Transverse colon (tissue), 4 donors: ENCODE data around the gene MTFP1. TPM values are rescaled to one million over a fixed set of nuclear protein-coding genes. Genes with fewer than 3 reads are reported as not detected.

Experiments used
- DNase-seq: peaks from one replicate; pipeline ENCODE4 v3.0.0-alpha.2; 2019
- H3K27ac ChIP-seq, 4 donors: fragments of 200-600 bp; sonication (generic); 2 replicates each; pipeline ENCODE4 v1.5.1; 2016 to 2018; ENCODE audit warnings: inconsistent platforms in 4 of 4
- H3K27me3 ChIP-seq: fragments of 200-600 bp; sonication (generic); 2 replicates; pipeline ENCODE4 v1.5.1; 2017; ENCODE audit warnings: inconsistent platforms
- H3K36me3 ChIP-seq, 4 donors: fragments of 200-600 bp; sonication (generic); 2 replicates each; pipeline ENCODE4 v1.5.1; 2017 to 2019; ENCODE audit warnings: inconsistent platforms in 4 of 4
- H3K4me1 ChIP-seq, 4 donors: fragments of 200-600 bp; sonication (generic); 2 replicates each; pipeline ENCODE4 v1.5.1; 2017 to 2020; ENCODE audit warnings: inconsistent platforms in 4 of 4
- H3K4me3 ChIP-seq, 4 donors: fragments of 200-600 bp; sonication (generic); 1 replicate in 1 of 4; 2 replicates in 3 of 4; pipeline versions ENCODE4 v1.5.1 to v1.6.1; 2017 to 2019; ENCODE audit warnings: inconsistent platforms in 4 of 4
- H3K9me3 ChIP-seq, 2 donors: fragments of 200-600 bp; sonication (generic); 2 replicates each; pipeline ENCODE4 v1.5.1; 2017 to 2019; ENCODE audit warnings: inconsistent platforms in 2 of 2
- EP300 ChIP-seq: sonication (generic); formaldehyde crosslinking; IDR thresholded peaks from one replicate; pipeline ENCODE4 v1.6.1; 2017; ENCODE audit warnings: antibody characterized with exemption, low read depth
- POLR2A ChIP-seq: fragments of 450-650 bp; IDR thresholded peaks from one replicate; pipeline ENCODE4 v1.6.1; 2016; ENCODE audit warnings: antibody characterized with exemption, mild to moderate bottlenecking, moderate library complexity
- POLR2AphosphoS5 ChIP-seq, 3 donors: sonication (generic); formaldehyde crosslinking; IDR thresholded peaks; one replicate each; pipeline ENCODE4 v1.6.1; 2016; ENCODE audit warnings: antibody characterized with exemption in 3 of 3
- WGBS, 2 donors: methylation state at CpG; one replicate each; pipeline ENCODE4 v1.1.5; 2018; ENCODE audit warnings: low coverage in 1 of 2; 5-methylcytosine and 5-hydroxymethylcytosine counted together
- in situ Hi-C, 4 donors: fragments of 200-750 bp; cut with MboI; loops; one replicate each; pipeline versions ENCODE4 v1.15.0 to v1.15.1; 2017; ENCODE audit warnings: low sequenced_read_pairs in 3 of 4, low pct_ligation_motif_present in 1 of 4, low pct_unique_long_range_greater_than_20kb in 1 of 4
- intact Hi-C: fragments of 100-400 bp; cut with DNase I; formaldehyde crosslinking; loops from one replicate; pipeline ENCODE4 v1.15.1; 2023; ENCODE audit warnings: low total_unique reads
- total RNA-seq, 4 donors: library from RNA; depleted of rRNA; stranded (reverse); fragments of >200 nt; gene quantifications; one replicate each; pipeline ENCODE4 v1.1.0, GENCODE V29; 2016
- TF ChIP-seq, protein P1 (sequence below), 5 experiments: fragments of 200-600 bp in 3 of 5; fragments of 450-650 bp in 2 of 5; sonication (generic) in 3 of 5; IDR thresholded peaks; 1 replicate in 2 of 5; 2 replicates in 3 of 5; pipeline ENCODE4 v1.5.1; 2016 to 2017; ENCODE audit warnings: antibody characterized with exemption in 5 of 5, inconsistent platforms in 3 of 5, mild to moderate bottlenecking in 2 of 5, moderate library complexity in 1 of 5

Gene MTFP1
- total RNA-seq, 4 donors from 2014 or later = 2.0 to 48.6 (median 21.4) TPM

DNA sequence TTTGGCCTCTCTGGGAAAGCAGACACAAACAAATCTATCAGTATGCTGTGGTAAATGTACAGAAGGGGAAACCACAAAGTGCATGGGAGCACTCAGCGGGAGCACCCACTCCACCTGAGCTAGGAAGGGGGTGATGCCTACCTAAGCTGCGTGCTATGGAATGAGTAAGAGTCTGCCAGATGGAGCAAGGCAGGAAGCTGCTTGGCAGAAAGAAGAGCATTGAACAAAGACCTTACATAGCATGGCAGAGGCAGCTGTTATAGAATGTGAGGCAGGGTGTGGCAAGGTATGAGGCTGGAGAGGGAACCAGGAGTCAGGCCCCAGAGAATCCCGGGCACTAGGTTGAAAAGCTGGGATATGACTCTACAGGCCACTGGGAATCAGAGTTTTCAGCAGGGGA lies 13.8 kb upstream of the MTFP1 start:
- Histone ChIP-seq H3K27me3 (no peaks in the 10 kb centered on the region), H3K9me3 (no peaks in the 10 kb centered on the region), H3K4me3 (no peak overlapping the region), H3K27ac (no peak overlapping the region), H3K36me3 (no peaks in the 10 kb centered on the region), H3K4me1 (no peaks in the 10 kb centered on the region)
- WGBS, 2 donors = 65 to 71% methylated on average over 3 of the region's 3 CpGs
- intact Hi-C loops = no loop called here
- no peak for DNase-seq
- no peak for TF ChIP-seq POLR2A
- TF ChIP-seq POLR2AphosphoS5 (IDR thresholded peaks at IDR 0.05) = no peak
- TF ChIP-seq, protein P1, sequence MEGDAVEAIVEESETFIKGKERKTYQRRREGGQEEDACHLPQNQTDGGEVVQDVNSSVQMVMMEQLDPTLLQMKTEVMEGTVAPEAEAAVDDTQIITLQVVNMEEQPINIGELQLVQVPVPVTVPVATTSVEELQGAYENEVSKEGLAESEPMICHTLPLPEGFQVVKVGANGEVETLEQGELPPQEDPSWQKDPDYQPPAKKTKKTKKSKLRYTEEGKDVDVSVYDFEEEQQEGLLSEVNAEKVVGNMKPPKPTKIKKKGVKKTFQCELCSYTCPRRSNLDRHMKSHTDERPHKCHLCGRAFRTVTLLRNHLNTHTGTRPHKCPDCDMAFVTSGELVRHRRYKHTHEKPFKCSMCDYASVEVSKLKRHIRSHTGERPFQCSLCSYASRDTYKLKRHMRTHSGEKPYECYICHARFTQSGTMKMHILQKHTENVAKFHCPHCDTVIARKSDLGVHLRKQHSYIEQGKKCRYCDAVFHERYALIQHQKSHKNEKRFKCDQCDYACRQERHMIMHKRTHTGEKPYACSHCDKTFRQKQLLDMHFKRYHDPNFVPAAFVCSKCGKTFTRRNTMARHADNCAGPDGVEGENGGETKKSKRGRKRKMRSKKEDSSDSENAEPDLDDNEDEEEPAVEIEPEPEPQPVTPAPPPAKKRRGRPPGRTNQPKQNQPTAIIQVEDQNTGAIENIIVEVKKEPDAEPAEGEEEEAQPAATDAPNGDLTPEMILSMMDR (IDR thresholded peaks at IDR 0.05) = no peak
- TF ChIP-seq EP300 = no peak
- in situ Hi-C loops = no loop called here

DNA sequence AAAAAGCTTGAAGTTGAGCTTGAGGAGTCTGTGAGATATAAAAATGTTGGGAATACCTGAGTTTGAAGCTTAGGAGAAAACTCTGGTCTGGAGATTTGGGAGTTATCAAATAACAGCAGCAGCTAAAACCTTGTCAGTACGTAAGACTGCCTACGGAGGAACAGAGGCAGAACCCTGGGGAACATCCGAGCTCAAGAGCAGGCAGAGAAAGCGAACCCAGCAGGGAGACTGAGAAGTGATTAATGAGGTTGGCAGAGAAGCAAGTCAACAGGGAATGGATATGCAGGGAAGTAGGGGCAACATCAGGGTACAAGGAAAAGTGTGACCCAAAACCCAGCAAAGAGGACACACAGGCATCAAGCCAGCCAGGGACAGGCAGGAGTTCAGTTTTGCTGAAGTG lies 12.6 kb upstream of the MTFP1 start:
- Histone ChIP-seq H3K9me3 (no peaks in the 10 kb centered on the region), H3K36me3 (no peaks in the 10 kb centered on the region), H3K27me3 (no peaks in the 10 kb centered on the region), H3K27ac (no peak overlapping the region), H3K4me1 (no peaks in the 10 kb centered on the region), H3K4me3 (no peak overlapping the region)
- TF ChIP-seq EP300 (no peak), POLR2A (no peak), POLR2AphosphoS5 (IDR thresholded peaks at IDR 0.05) (no peak)
- TF ChIP-seq, protein P1 (IDR thresholded peaks at IDR 0.05) = no peak
- no peak for DNase-seq
- intact Hi-C loops = no loop called here
- in situ Hi-C loops = no loop called here
- WGBS, 2 donors = 92 to 95% methylated on average over 4 of the region's 4 CpGs

DNA sequence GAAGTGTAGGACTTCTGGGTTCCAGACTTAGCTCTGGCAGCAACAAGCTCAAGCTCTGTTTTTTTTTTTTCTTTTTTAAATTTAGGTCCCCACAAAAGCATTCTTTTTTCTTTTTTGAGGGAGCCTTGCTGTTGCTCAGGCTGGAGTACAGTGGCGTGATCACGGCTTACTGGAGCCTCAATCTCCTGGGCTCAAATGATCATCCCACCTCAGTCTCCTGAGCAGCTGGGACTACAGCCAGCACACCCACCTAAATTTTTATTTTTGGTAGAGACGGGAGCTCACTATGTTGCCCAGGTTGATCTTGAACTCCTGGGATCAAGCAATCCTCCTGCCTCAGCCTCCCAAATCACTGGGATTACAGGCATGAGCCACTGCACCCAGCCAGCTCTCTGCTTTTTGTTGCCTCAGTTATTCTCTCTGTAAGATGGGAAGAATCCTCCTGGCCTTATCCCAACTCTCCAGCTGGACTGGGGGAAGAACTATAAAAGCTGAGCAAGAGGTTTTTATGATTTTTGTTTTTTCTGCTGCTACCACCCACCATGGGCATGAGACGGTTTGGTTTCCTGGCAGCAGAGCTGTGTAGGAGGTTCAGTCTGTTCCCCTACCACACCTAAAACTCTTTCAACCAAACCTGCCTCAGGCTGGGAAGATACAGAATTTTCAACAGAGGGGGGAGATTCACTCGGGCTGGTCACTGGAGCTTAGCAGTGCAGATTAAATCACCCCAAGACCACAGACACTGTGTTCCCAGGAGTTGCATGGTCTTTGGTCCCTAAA lies 11.6 kb upstream of the MTFP1 start:
- in situ Hi-C loops = no loop called here
- intact Hi-C loops = no loop called here
- WGBS, 2 donors = 83 to 89% methylated on average over 3 to 5 of the region's 5 CpGs

DNA sequence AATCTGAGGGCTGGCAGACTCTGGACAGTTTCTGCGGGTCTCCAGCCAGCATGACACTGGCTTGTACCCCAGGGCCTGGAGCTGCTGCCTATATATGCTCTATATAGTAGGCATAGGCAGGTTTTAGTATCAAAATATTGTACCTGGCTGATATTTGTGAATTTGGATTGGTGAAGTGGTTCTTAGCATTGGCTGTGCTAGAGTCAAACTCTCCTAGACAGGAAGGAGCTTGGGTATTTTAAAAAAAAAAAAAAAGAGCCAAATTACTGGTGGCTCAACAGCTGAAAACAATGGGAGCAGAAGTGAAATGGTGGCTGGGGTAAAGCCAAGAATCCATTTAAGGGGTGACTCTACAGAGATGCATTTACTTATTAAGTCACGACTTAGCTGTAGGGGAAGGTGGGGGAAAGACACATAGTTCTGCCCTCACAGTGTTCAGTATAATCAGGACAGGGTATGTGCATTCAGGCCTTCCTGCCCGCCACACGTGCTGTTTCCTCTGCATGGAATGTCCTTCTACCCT lies 11.0 kb upstream of the MTFP1 start:
- Histone ChIP-seq H3K4me3 (no peak overlapping the region), H3K27ac (no peak overlapping the region)
- in situ Hi-C loops = no loop called here

More for the DNA sequence above, 11.6 kb upstream of the MTFP1 start:
- DNase-seq = no peak
- no peaks in the 10 kb centered on the region for H3K9me3 ChIP-seq
- peaks cover 0 to 4% (median 0%) of the 10 kb centered on the region in 4 donors for H3K4me1 ChIP-seq
- H3K36me3 ChIP-seq = no peaks in the 10 kb centered on the region
- H3K27ac ChIP-seq = no peak overlapping the region
- no peak for TF ChIP-seq POLR2A
- no peak for TF ChIP-seq POLR2AphosphoS5 (IDR thresholded peaks at IDR 0.05)
- TF ChIP-seq, protein P1 (IDR thresholded peaks at IDR 0.05) = no peak
- no peak for TF ChIP-seq EP300
- no peak overlapping the region for H3K4me3 ChIP-seq
- H3K27me3 ChIP-seq = no peaks in the 10 kb centered on the region

More for the DNA sequence above, 11.0 kb upstream of the MTFP1 start:
- H3K4me1 ChIP-seq = peaks cover 0 to 6% (median 0%) of the 10 kb centered on the region in 4 donors
- H3K9me3 ChIP-seq = no peaks in the 10 kb centered on the region
- H3K27me3 ChIP-seq = no peaks in the 10 kb centered on the region
- TF ChIP-seq, protein P1 (IDR thresholded peaks at IDR 0.05) = no peak
- TF ChIP-seq POLR2A = no peak
- no peak for TF ChIP-seq POLR2AphosphoS5 (IDR thresholded peaks at IDR 0.05)
- no peak for TF ChIP-seq EP300
- DNase-seq = no peak
- H3K36me3 ChIP-seq = no peaks in the 10 kb centered on the region
- 78 to 85% methylated on average over 3 to 4 of the region's 4 CpGs for WGBS, 2 donors
- intact Hi-C loops = no loop called here
